Thoracic aorta (tissue), 2 donors: Measurements from ENCODE around the gene GASK1A. TPM values are rescaled to one million over a fixed set of nuclear protein-coding genes. Genes with fewer than 3 reads are reported as not detected.

Source experiments
- ATAC-seq: fragments of 150-250 bp; one replicate; pipeline ENCODE4 v1.8.0; 2017; ENCODE audit warnings: low read depth; ENCODE audit not compliant: insufficient number of reproducible peaks, low FRiP score
- DNase-seq: peaks from one replicate; pipeline ENCODE4 v3.0.0-alpha.2; 2020; ENCODE audit warnings: low spot score
- H3K27ac ChIP-seq, 2 donors: fragments of 200-600 bp; sonication (generic); 1 replicate in 1 of 2; 2 replicates in 1 of 2; pipeline ENCODE4 v1.5.1; 2016; ENCODE audit warnings: mild to moderate bottlenecking in 2 of 2, moderate library complexity in 2 of 2
- H3K27me3 ChIP-seq: fragments of 200-600 bp; sonication (generic); replicated peaks from 2 replicates; pipeline ENCODE4 v1.6.0; 2016; ENCODE audit warnings: mild to moderate bottlenecking; ENCODE audit not compliant: insufficient read depth
- H3K36me3 ChIP-seq: fragments of 200-600 bp; sonication (generic); one replicate; pipeline ENCODE4 v1.5.1; 2016
- H3K4me1 ChIP-seq, 2 donors: fragments of 200-600 bp; sonication (generic); 1 replicate in 1 of 2; 2 replicates in 1 of 2; pipeline versions ENCODE4 v1.5.1 to v1.6.0; 2016; ENCODE audit warnings: low read depth in 2 of 2, mild to moderate bottlenecking in 1 of 2; ENCODE audit not compliant: control insufficient read depth in 1 of 2
- H3K4me3 ChIP-seq: fragments of 200-600 bp; sonication (generic); 2 replicates; pipeline ENCODE4 v1.5.1; 2016; ENCODE audit warnings: mild to moderate bottlenecking
- H3K9me3 ChIP-seq: fragments of 200-600 bp; sonication (generic); 2 replicates; pipeline ENCODE4 v1.5.1; 2016
- total RNA-seq, 2 donors: library from RNA; depleted of rRNA; stranded (reverse); fragments of >200 nt; gene quantifications; one replicate each; pipeline versions ENCODE4 v1.1.0 to v1.2.3, GENCODE V29; 2016
- TF ChIP-seq, protein P1 (sequence below): fragments of 200-600 bp; sonication (generic); IDR thresholded peaks from one replicate; pipeline ENCODE4 v1.5.1; 2019; ENCODE audit warnings: antibody characterized with exemption

The GASK1A gene
- total RNA-seq, 2 donors from 2014 or later: 10.2 to 37.3 TPM

DNA sequence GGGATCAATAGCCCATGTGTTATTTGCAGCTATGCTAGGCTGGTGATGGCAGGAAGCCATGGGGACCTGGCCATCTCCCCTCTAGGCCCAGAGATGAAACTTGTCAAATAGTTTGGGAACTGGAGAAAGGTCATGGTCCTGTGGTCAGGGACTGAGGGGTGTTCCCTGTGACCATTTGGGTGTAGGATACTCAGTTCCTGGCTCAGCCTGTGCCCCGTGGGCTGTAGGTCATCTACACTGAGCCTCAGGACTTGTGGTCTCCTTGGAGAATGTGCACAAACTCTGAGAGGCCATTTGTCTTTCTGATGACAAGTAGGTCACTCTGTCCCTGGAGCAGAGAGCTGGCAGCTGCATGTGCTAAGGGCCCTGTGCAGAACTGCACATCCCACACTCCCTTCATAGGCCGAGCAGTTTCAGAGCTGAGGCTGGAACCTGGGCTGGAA, 17.5 kb downstream of the GASK1A start:
- DNase-seq: peak; percentile 19
- no peaks in the 10 kb centered on the region for H3K27me3 ChIP-seq
- no peak for ATAC-seq
- H3K4me3 ChIP-seq: no peak overlapping the region
- peak overlapping the region; percentile 12 to 58 for H3K27ac ChIP-seq
- H3K4me1 ChIP-seq: peaks cover 25 to 64% of the 10 kb centered on the region in 2 donors
- no peaks in the 10 kb centered on the region for H3K36me3 ChIP-seq
- TF ChIP-seq, protein P1, sequence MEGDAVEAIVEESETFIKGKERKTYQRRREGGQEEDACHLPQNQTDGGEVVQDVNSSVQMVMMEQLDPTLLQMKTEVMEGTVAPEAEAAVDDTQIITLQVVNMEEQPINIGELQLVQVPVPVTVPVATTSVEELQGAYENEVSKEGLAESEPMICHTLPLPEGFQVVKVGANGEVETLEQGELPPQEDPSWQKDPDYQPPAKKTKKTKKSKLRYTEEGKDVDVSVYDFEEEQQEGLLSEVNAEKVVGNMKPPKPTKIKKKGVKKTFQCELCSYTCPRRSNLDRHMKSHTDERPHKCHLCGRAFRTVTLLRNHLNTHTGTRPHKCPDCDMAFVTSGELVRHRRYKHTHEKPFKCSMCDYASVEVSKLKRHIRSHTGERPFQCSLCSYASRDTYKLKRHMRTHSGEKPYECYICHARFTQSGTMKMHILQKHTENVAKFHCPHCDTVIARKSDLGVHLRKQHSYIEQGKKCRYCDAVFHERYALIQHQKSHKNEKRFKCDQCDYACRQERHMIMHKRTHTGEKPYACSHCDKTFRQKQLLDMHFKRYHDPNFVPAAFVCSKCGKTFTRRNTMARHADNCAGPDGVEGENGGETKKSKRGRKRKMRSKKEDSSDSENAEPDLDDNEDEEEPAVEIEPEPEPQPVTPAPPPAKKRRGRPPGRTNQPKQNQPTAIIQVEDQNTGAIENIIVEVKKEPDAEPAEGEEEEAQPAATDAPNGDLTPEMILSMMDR: no peak
- no peaks in the 10 kb centered on the region for H3K9me3 ChIP-seq

DNA sequence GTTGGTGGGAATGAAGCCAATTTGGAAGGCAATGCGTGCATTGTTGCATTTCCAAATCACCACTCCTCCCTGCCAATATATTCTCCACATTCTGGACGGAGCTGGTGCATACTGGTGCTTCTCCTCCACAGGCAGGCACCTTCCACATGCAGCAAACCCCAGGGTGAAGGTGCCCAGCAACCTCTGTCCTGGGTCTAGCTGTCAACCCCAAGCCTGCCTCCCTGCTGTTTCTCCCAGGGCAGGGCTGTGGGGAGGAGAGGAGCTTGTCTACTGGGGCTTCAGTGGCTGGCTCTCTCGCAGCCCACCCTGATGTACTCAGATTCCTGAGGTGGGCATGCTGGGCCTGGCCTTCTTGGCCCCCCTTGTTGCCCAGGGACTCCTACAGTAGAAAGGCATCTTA, 20.1 kb downstream of the GASK1A start:
- Histone ChIP-seq H3K4me1 (peaks cover 27 to 80% of the 10 kb centered on the region in 2 donors), H3K27ac (peak overlapping the region; percentile 68 to 81), H3K9me3 (no peaks in the 10 kb centered on the region), H3K4me3 (no peak overlapping the region), H3K27me3 (no peaks in the 10 kb centered on the region), H3K36me3 (no peaks in the 10 kb centered on the region)
- ATAC-seq (no peak), DNase-seq (no peak)
- TF ChIP-seq, protein P1: no peak

DNA sequence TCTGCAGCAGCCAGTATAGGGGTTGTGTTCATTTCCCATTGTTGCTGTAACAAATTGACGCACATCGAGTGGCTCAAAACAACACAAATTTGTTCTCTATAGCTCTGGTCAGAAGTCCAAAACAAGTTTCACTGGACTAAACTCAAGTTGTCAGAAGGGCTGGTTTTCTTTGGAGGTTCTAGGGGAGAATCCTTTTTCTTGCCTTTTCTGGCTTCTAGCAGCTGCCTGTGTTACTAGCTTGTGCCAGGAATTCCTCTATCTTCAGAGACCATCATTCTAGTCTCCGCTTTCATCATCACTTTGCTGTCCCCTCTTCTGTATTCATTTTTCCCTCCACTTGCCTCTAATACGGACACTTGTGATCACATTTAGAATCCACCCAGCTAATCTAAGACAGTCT, 20.5 kb downstream of the GASK1A start:
- H3K4me3 ChIP-seq: no peak overlapping the region
- ATAC-seq (no peak), DNase-seq (no peak)
- no peaks in the 10 kb centered on the region for H3K9me3 ChIP-seq
- TF ChIP-seq, protein P1: no peak
- peaks cover 27 to 80% of the 10 kb centered on the region in 2 donors for H3K4me1 ChIP-seq
- H3K27me3 ChIP-seq: no peaks in the 10 kb centered on the region
- H3K36me3 ChIP-seq: no peaks in the 10 kb centered on the region
- peak overlapping the region; percentile 68 to 81 for H3K27ac ChIP-seq

DNA sequence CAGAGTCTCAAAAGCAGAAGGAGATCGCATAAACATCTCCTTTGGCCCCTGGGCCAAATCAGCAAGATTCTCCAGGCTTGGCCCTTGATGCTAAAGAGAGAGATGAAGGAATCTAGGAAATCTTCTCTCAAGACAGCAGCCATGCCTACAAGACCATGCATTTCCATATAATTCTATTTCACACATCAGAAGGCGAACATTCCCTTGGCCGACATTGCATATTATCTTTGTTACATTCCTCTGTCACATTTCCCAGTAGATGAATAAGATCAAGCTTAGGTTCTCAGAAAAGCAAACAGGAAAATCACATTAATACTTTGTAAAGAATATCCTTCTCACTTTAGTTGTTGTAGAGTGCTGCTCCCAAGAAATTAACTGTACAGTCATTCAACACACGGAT, 21.3 kb downstream of the GASK1A start:
- Histone ChIP-seq H3K4me3 (no peak overlapping the region), H3K27me3 (no peaks in the 10 kb centered on the region), H3K4me1 (peaks cover 27 to 77% of the 10 kb centered on the region in 2 donors), H3K27ac (peak overlapping the region; percentile 68 to 81), H3K36me3 (no peaks in the 10 kb centered on the region), H3K9me3 (no peaks in the 10 kb centered on the region)
- DNase-seq (no peak), ATAC-seq (no peak)
- TF ChIP-seq, protein P1: no peak

DNA sequence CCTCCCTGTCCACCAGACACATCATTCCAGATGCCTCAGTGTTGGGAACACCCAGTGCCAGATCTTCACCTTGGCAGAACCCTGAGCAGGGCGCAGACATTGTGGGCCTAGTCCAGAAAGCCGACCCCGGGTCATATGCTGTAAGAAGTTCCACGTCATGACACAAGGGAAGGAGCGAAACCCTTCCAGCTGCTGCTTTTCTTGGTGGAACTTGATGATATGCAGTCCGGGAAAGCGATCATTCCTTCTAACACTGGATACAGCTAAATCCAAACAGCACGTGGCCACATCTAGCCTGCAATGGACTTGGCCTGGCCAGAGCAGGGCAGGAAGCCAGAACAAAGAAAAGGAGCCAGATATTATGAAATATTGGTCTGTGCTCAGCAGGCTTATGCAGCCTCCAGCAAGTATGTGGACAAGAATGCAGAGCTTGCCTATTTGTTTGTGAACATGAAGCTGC, 22.0 kb downstream of the GASK1A start:
- Histone ChIP-seq H3K9me3 (no peaks in the 10 kb centered on the region), H3K4me1 (peaks cover 27 to 69% of the 10 kb centered on the region in 2 donors), H3K27me3 (no peaks in the 10 kb centered on the region), H3K27ac (peak overlapping the region; percentile 68 to 81), H3K4me3 (peak overlapping the region; percentile 41), H3K36me3 (no peaks in the 10 kb centered on the region)
- TF ChIP-seq, protein P1: no peak
- ATAC-seq (peak; percentile 99), DNase-seq (peak; percentile 68)
